ENCODE results near the gene NDC1.

The NDC1 gene

DNA sequence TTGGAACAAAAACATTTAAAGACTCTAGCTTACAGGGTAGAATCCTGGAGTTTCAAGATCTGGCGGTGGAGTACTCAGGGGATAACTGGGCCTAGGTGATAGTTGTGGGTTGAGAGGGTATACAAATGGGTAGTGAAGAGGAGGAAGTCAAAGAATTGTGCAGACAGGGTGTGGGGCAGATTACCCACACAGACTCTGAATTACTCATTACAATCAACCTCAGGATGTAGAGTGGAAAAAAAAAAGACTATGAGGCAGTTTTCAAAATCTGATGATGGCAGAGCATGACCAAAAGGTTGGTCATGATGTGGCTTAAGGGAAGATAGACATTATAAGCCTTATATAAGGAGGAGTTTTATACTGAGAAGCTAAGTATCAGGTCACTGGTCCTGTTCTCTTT lies 55.0 kb downstream of the NDC1 start:
- TF ChIP-seq, protein P1, sequence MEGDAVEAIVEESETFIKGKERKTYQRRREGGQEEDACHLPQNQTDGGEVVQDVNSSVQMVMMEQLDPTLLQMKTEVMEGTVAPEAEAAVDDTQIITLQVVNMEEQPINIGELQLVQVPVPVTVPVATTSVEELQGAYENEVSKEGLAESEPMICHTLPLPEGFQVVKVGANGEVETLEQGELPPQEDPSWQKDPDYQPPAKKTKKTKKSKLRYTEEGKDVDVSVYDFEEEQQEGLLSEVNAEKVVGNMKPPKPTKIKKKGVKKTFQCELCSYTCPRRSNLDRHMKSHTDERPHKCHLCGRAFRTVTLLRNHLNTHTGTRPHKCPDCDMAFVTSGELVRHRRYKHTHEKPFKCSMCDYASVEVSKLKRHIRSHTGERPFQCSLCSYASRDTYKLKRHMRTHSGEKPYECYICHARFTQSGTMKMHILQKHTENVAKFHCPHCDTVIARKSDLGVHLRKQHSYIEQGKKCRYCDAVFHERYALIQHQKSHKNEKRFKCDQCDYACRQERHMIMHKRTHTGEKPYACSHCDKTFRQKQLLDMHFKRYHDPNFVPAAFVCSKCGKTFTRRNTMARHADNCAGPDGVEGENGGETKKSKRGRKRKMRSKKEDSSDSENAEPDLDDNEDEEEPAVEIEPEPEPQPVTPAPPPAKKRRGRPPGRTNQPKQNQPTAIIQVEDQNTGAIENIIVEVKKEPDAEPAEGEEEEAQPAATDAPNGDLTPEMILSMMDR (IDR thresholded peaks at IDR 0.05; ENCODE audit: low read depth, low read length) = no peak

GRCh38 chr1:53781654-53782053 lies 56.4 kb downstream of the NDC1 start:
- TF ChIP-seq, protein P1 (IDR thresholded peaks at IDR 0.05; ENCODE audit: low read depth, low read length) = no peak
- no peak overlapping the region for H3K4me3 ChIP-seq (ENCODE audit: low read depth, low read length)

More for the DNA sequence above, 55.0 kb downstream of the NDC1 start:
- no peak overlapping the region for H3K4me3 ChIP-seq (ENCODE audit: low read depth, low read length)

DNA sequence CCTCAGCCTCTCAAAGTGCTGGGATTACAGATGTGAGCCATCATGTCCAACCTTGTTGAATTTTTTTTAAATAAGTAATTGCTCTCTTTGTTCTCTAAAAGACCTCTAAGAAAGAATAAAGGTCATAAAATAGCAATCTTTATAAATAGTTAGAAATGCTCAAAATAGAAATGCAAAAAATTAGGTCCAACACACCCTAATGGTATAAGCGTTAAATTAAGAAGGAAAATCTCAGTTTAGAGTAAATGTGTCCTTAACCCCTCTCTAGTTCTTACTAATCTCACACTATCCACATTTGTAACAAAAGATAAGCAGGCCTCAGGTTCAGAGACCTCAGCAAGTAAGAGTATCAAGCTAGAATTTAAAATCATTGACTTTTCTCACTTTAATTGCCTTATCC lies 60.8 kb downstream of the NDC1 start:
- TF ChIP-seq, protein P1 (IDR thresholded peaks at IDR 0.05; ENCODE audit: low read depth, low read length) = no peak
- no peak overlapping the region for H3K4me3 ChIP-seq (ENCODE audit: low read depth, low read length)

GRCh38 chr1:53771648-53772047 lies 66.4 kb downstream of the NDC1 start:
- H3K4me3 ChIP-seq (ENCODE audit: low read depth, low read length) = no peak overlapping the region
- TF ChIP-seq, protein P1 (IDR thresholded peaks at IDR 0.05; ENCODE audit: low read depth, low read length) = no peak

GRCh38 chr1:53769780-53770179 lies 68.3 kb downstream of the NDC1 start:
- H3K4me3 ChIP-seq (ENCODE audit: low read depth, low read length) = no peak overlapping the region
- TF ChIP-seq, protein P1 (IDR thresholded peaks at IDR 0.05; ENCODE audit: low read depth, low read length) = no peak

- H3K4me3 ChIP-seq (ENCODE audit: low read depth, low read length) = no peak overlapping the region
Measured at GRCh38 chr1:53769184-53769583, 68.9 kb downstream of the NDC1 start.

DNA sequence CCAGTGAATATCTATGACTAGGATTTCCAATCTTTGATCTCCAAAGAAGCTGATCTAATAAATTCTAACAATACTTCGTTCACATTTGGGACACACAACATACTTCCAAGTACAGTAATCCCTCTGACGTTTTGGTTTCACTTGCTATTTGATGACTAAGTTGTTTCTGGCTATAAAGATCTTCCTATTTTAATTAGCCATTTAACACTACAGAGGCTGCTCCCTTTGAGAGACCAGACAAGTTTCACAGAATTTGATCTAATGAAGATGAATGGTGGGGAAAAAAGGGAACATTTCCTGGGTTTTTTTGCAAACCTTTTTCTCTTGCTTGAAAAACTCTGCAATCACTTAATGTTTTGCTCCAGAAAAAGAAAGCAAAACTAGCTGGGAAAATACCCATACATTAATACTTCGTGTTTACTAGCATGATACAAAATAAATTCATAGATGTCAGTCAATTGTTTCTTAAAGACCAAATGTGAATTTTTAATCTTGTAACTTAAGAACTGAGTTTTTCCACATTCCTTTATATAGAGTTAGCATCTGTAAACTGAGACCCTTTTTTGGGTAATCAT lies 71.2 kb downstream of the NDC1 start:
- TF ChIP-seq, protein P1 (IDR thresholded peaks at IDR 0.05; ENCODE audit: low read depth, low read length) = no peak
- H3K4me3 ChIP-seq (ENCODE audit: low read depth, low read length) = peak overlapping the region; percentile 22; the same call in 1 of the 2 replicates

More at GRCh38 chr1:53769184-53769583, 68.9 kb downstream of the NDC1 start:
- TF ChIP-seq, protein P1 (IDR thresholded peaks at IDR 0.05; ENCODE audit: low read depth, low read length) = no peak
